WTC11 (cell line): ENCODE results near the gene PRR23E. TPM values are rescaled to one million over a fixed set of nuclear protein-coding genes. Genes with fewer than 3 reads are reported as not detected.

Experiments
- ATAC-seq: fragments of 200-7000 bp; cut with Tn5 transposase; 2 replicates; pipeline ENCODE4 v1.10.0; 2021; ENCODE audit warnings: mild to moderate bottlenecking, moderate library complexity
- CTCF ChIA-PET: fragments of 300-600 bp; sonication (Branson Sonifier 250); formaldehyde crosslinking; loops from one replicate; lab custom pipeline; 2021; ENCODE audit warnings: antibody characterized with exemption; lab: Charles Lee
- POLR2A ChIA-PET: fragments of 350-600 bp; sonication (Branson Sonifier 250); formaldehyde crosslinking; loops from one replicate; lab custom pipeline; 2021; ENCODE audit warnings: antibody characterized with exemption; lab: Charles Lee
- DNase-seq: peaks from one replicate; pipeline ENCODE4 v3.0.0; 2021; ENCODE audit warnings: low spot score
- H3K27ac Mint-ChIP-seq: 2 replicates; pipeline ENCODE4 v1.8.0; 2021; ENCODE audit warnings: mixed read lengths
- H3K27me3 Mint-ChIP-seq: 2 replicates; pipeline ENCODE4 v1.8.0; 2021; ENCODE audit warnings: low read depth, mild to moderate bottlenecking, moderate library complexity, mixed read lengths
- H3K36me3 Mint-ChIP-seq: 2 replicates; pipeline ENCODE4 v1.8.0; 2021; ENCODE audit warnings: mixed read lengths
- H3K4me1 Mint-ChIP-seq: 2 replicates; pipeline ENCODE4 v1.8.0; 2022; ENCODE audit warnings: mixed read lengths
- H3K4me3 Mint-ChIP-seq: 2 replicates; pipeline ENCODE4 v1.8.0; 2021; ENCODE audit warnings: mild to moderate bottlenecking, moderate library complexity, mixed read lengths
- H3K9me3 Mint-ChIP-seq: 2 replicates; pipeline ENCODE4 v1.8.0; 2021; ENCODE audit warnings: mixed read lengths
- CREM ChIP-seq: sonication (generic); formaldehyde crosslinking; IDR thresholded peaks from 2 replicates; pipeline ENCODE4 v1.8.1; 2022; ENCODE audit warnings: mild to moderate bottlenecking, missing genetic modification reagents, moderate library complexity
- ELF4 ChIP-seq: sonication (generic); formaldehyde crosslinking; IDR thresholded peaks from 2 replicates; pipeline ENCODE4 v1.8.1; 2022; ENCODE audit warnings: low read depth, mild to moderate bottlenecking, moderate library complexity, missing genetic modification reagents
- KAT7 ChIP-seq: sonication (generic); formaldehyde crosslinking; IDR thresholded peaks from 2 replicates; pipeline ENCODE4 v1.8.1; 2023; ENCODE audit warnings: missing genetic modification reagents, mild to moderate bottlenecking, borderline replicate concordance
- NFATC4 ChIP-seq: fragments of 250-450 bp; sonication (Bioruptor Pico); IDR thresholded peaks from 2 replicates; pipeline ENCODE4 v1.9.0; 2021; ENCODE audit warnings: mild to moderate bottlenecking
- PRRX2 ChIP-seq: fragments of 250-450 bp; sonication (Bioruptor Pico); IDR thresholded peaks from 2 replicates; pipeline ENCODE4 v1.8.0; 2021; ENCODE audit warnings: mild to moderate bottlenecking
- RORB ChIP-seq: fragments of 250-450 bp; sonication (Bioruptor Pico); IDR thresholded peaks from 2 replicates; pipeline ENCODE4 v1.9.0; 2021; ENCODE audit warnings: mild to moderate bottlenecking
- SP1 ChIP-seq: sonication (generic); formaldehyde crosslinking; conservative IDR thresholded peaks from 2 replicates; pipeline ENCODE4 v1.8.1; 2022; ENCODE audit warnings: missing genetic modification reagents
- ZNF138 ChIP-seq: sonication (generic); formaldehyde crosslinking; conservative IDR thresholded peaks from 2 replicates; pipeline ENCODE4 v1.8.1; 2022; ENCODE audit warnings: mild to moderate bottlenecking, moderate library complexity, missing genetic modification reagents
- ZNF232 ChIP-seq: sonication (generic); formaldehyde crosslinking; IDR thresholded peaks from 2 replicates; pipeline ENCODE4 v1.8.0; 2022; ENCODE audit warnings: mild to moderate bottlenecking, missing genetic modification reagents
- ZNF263 ChIP-seq: sonication (generic); formaldehyde crosslinking; IDR thresholded peaks from 2 replicates; pipeline ENCODE4 v1.8.1; 2022; ENCODE audit warnings: low read depth, mild to moderate bottlenecking, moderate library complexity, missing genetic modification reagents
- total RNA-seq: library from RNA; stranded (reverse); gene quantifications from 3 replicates; pipeline ENCODE4 v1.2.3, GENCODE V29; 2021
- TF ChIP-seq, protein P1 (sequence below): sonication (generic); formaldehyde crosslinking; IDR thresholded peaks from 2 replicates; pipeline ENCODE4 v1.8.0; 2022; ENCODE audit warnings: mild to moderate bottlenecking, missing genetic modification reagents
- TF ChIP-seq, protein P2 (sequence below): sonication (generic); formaldehyde crosslinking; IDR thresholded peaks from 2 replicates; pipeline ENCODE4 v1.8.1; 2022; ENCODE audit warnings: low read depth, missing genetic modification reagents, borderline replicate concordance
- TF ChIP-seq, protein P3 (sequence below): sonication (generic); formaldehyde crosslinking; IDR thresholded peaks from 2 replicates; pipeline ENCODE4 v1.8.1; 2023; ENCODE audit warnings: mild to moderate bottlenecking, missing genetic modification reagents, borderline replicate concordance
- TF ChIP-seq, protein P4 (sequence below): sonication (generic); formaldehyde crosslinking; IDR thresholded peaks from 2 replicates; pipeline ENCODE4 v1.8.1; 2023; ENCODE audit warnings: mild to moderate bottlenecking, missing genetic modification reagents
- TF ChIP-seq, protein P5 (sequence below): fragments of 250-450 bp; sonication (Bioruptor Pico); IDR thresholded peaks from 2 replicates; pipeline ENCODE4 v1.9.0; 2021; ENCODE audit warnings: mild to moderate bottlenecking

PRR23E gene
- total RNA-seq, 1 experiment from 2014 or later = not detected

DNA sequence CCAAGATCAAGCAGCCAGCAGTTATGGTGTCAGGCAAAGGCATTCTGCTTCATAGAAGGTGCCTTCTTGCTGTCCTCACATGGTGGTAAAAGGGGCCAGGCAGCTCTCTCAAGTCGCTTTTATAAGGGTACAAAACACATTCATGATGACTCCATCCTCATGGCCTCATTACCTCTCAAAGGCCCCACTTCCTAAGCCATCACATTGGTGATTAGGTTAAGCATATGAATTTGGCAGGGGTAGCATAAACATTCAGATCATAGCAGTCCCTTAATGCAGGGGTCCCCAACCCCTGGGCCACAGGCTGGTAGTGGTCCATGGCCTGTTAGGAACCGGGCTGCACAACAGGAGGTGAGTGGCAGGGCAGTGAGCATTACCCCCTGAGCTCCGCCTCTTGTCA is 42.8 kb downstream of the PRR23E start:
- ChIA-PET CTCF (no interaction called here), POLR2A (no interaction called here)
- Mint-ChIP-seq H3K4me1 (no peaks in the 10 kb centered on the region), H3K27me3 (peaks cover 9% of the 10 kb centered on the region), H3K27ac (no peak overlapping the region), H3K9me3 (peaks cover 20% of the 10 kb centered on the region), H3K4me3 (no peak overlapping the region), H3K36me3 (peaks cover 3% of the 10 kb centered on the region)
- ATAC-seq (no peak), DNase-seq (no peak)
- TF ChIP-seq PRRX2 (no peak), NFATC4 (CRISPR knock-in tag) (no peak), CREM (CRISPR knock-in tag) (no peak), ZNF232 (CRISPR knock-in tag) (no peak), KAT7 (CRISPR knock-in tag) (no peak)
- TF ChIP-seq, protein P1, sequence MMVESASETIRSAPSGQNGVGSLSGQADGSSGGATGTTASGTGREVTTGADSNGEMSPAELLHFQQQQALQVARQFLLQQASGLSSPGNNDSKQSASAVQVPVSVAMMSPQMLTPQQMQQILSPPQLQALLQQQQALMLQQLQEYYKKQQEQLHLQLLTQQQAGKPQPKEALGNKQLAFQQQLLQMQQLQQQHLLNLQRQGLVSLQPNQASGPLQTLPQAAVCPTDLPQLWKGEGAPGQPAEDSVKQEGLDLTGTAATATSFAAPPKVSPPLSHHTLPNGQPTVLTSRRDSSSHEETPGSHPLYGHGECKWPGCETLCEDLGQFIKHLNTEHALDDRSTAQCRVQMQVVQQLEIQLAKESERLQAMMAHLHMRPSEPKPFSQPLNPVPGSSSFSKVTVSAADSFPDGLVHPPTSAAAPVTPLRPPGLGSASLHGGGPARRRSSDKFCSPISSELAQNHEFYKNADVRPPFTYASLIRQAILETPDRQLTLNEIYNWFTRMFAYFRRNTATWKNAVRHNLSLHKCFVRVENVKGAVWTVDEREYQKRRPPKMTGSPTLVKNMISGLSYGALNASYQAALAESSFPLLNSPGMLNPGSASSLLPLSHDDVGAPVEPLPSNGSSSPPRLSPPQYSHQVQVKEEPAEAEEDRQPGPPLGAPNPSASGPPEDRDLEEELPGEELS (CRISPR knock-in tag) = no peak
- TF ChIP-seq, protein P2, sequence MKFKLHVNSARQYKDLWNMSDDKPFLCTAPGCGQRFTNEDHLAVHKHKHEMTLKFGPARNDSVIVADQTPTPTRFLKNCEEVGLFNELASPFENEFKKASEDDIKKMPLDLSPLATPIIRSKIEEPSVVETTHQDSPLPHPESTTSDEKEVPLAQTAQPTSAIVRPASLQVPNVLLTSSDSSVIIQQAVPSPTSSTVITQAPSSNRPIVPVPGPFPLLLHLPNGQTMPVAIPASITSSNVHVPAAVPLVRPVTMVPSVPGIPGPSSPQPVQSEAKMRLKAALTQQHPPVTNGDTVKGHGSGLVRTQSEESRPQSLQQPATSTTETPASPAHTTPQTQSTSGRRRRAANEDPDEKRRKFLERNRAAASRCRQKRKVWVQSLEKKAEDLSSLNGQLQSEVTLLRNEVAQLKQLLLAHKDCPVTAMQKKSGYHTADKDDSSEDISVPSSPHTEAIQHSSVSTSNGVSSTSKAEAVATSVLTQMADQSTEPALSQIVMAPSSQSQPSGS (CRISPR knock-in tag) = no peak
- TF ChIP-seq, protein P3, sequence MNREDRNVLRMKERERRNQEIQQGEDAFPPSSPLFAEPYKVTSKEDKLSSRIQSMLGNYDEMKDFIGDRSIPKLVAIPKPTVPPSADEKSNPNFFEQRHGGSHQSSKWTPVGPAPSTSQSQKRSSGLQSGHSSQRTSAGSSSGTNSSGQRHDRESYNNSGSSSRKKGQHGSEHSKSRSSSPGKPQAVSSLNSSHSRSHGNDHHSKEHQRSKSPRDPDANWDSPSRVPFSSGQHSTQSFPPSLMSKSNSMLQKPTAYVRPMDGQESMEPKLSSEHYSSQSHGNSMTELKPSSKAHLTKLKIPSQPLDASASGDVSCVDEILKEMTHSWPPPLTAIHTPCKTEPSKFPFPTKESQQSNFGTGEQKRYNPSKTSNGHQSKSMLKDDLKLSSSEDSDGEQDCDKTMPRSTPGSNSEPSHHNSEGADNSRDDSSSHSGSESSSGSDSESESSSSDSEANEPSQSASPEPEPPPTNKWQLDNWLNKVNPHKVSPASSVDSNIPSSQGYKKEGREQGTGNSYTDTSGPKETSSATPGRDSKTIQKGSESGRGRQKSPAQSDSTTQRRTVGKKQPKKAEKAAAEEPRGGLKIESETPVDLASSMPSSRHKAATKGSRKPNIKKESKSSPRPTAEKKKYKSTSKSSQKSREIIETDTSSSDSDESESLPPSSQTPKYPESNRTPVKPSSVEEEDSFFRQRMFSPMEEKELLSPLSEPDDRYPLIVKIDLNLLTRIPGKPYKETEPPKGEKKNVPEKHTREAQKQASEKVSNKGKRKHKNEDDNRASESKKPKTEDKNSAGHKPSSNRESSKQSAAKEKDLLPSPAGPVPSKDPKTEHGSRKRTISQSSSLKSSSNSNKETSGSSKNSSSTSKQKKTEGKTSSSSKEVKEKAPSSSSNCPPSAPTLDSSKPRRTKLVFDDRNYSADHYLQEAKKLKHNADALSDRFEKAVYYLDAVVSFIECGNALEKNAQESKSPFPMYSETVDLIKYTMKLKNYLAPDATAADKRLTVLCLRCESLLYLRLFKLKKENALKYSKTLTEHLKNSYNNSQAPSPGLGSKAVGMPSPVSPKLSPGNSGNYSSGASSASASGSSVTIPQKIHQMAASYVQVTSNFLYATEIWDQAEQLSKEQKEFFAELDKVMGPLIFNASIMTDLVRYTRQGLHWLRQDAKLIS = no peak
- TF ChIP-seq, protein P4, sequence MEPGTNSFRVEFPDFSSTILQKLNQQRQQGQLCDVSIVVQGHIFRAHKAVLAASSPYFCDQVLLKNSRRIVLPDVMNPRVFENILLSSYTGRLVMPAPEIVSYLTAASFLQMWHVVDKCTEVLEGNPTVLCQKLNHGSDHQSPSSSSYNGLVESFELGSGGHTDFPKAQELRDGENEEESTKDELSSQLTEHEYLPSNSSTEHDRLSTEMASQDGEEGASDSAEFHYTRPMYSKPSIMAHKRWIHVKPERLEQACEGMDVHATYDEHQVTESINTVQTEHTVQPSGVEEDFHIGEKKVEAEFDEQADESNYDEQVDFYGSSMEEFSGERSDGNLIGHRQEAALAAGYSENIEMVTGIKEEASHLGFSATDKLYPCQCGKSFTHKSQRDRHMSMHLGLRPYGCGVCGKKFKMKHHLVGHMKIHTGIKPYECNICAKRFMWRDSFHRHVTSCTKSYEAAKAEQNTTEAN = no peak
- TF ChIP-seq, protein P5, sequence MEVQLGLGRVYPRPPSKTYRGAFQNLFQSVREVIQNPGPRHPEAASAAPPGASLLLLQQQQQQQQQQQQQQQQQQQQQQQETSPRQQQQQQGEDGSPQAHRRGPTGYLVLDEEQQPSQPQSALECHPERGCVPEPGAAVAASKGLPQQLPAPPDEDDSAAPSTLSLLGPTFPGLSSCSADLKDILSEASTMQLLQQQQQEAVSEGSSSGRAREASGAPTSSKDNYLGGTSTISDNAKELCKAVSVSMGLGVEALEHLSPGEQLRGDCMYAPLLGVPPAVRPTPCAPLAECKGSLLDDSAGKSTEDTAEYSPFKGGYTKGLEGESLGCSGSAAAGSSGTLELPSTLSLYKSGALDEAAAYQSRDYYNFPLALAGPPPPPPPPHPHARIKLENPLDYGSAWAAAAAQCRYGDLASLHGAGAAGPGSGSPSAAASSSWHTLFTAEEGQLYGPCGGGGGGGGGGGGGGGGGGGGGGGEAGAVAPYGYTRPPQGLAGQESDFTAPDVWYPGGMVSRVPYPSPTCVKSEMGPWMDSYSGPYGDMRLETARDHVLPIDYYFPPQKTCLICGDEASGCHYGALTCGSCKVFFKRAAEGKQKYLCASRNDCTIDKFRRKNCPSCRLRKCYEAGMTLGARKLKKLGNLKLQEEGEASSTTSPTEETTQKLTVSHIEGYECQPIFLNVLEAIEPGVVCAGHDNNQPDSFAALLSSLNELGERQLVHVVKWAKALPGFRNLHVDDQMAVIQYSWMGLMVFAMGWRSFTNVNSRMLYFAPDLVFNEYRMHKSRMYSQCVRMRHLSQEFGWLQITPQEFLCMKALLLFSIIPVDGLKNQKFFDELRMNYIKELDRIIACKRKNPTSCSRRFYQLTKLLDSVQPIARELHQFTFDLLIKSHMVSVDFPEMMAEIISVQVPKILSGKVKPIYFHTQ (CRISPR knock-in tag) = no peak
- TF ChIP-seq, all 79 proteins: peak for 0

DNA sequence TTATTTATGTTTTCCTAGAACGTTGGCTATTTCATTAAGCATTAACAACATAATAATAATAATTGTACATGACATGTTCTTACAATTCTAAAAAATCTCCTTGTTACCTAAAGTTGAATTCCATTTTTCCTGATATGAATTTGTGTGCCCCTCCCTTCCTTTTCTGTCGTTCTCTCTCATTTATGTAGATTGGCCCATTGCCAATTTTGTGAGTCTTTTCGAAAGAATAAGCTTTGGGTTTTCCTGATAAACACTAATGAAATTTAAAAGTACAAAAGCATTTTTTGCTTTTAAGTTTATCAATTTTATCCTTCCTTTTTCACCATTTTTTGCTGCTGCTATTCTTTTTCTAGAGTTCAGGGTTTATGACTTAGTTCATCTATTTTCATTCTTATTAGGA is 44.9 kb downstream of the PRR23E start:
- H3K4me3 Mint-ChIP-seq = no peak overlapping the region
- no peak for ATAC-seq
- ChIA-PET CTCF (no interaction called here), POLR2A (no interaction called here)
- H3K9me3 Mint-ChIP-seq = peaks cover 31% of the 10 kb centered on the region
- H3K27ac Mint-ChIP-seq = no peak overlapping the region
- H3K36me3 Mint-ChIP-seq = peaks cover 18% of the 10 kb centered on the region
- no peaks in the 10 kb centered on the region for H3K4me1 Mint-ChIP-seq
- DNase-seq = no peak
- no peak for TF ChIP-seq RORB (CRISPR knock-in tag)
- TF ChIP-seq, protein P5 (CRISPR knock-in tag) = no peak
- no peak for TF ChIP-seq ELF4 (CRISPR knock-in tag)
- TF ChIP-seq ZNF138 (CRISPR knock-in tag) = no peak
- no peak for TF ChIP-seq ZNF263 (CRISPR knock-in tag)
- TF ChIP-seq SP1 = no peak
- peaks cover 6% of the 10 kb centered on the region for H3K27me3 Mint-ChIP-seq
